Chondrocyte (in vitro differentiated cells): ENCODE measurements around the gene ZC3H18. TPM values are rescaled to one million over a fixed set of nuclear protein-coding genes. Genes with fewer than 3 reads are reported as not detected.
A peak's percentile ranks its signal among the peaks of the same experiment; 100 is the strongest.

Experiments used
- DNase-seq: peaks from one replicate; pipeline ENCODE4 v3.0.0; 2021; ENCODE audit warnings: mixed read lengths, low spot score
- H3K27ac Mint-ChIP-seq: one replicate; pipeline ENCODE4 v1.8.0; 2021; ENCODE audit warnings: mild to moderate bottlenecking, moderate library complexity, mixed read lengths; ENCODE audit not compliant: unreplicated experiment
- H3K27me3 Mint-ChIP-seq: 2 replicates; pipeline ENCODE4 v1.8.0; 2021; ENCODE audit warnings: low read depth, mixed read lengths
- H3K36me3 Mint-ChIP-seq: 2 replicates; pipeline ENCODE4 v1.8.0; 2021; ENCODE audit warnings: low read depth, mixed read lengths
- H3K4me1 Mint-ChIP-seq: 2 replicates; pipeline ENCODE4 v1.8.0; 2021; ENCODE audit warnings: low read depth, mild to moderate bottlenecking, mixed read lengths
- H3K4me3 Mint-ChIP-seq: one replicate; pipeline ENCODE4 v1.8.0; 2021; ENCODE audit warnings: mild to moderate bottlenecking, moderate library complexity, mixed read lengths; ENCODE audit not compliant: unreplicated experiment
- H3K9me3 Mint-ChIP-seq: 2 replicates; pipeline ENCODE4 v1.8.0; 2021; ENCODE audit warnings: low read depth, mixed read lengths
- total RNA-seq: library from RNA; stranded (reverse); gene quantifications from 3 replicates; pipeline ENCODE4 v1.2.1, GENCODE V29; 2021
- TF ChIP-seq, protein P1 (sequence below): fragments of 200-600 bp; sonication (generic); IDR thresholded peaks from 2 replicates; pipeline ENCODE4 v1.5.0; 2021; ENCODE audit warnings: antibody characterized with exemption, mild to moderate bottlenecking, moderate library complexity

Gene ZC3H18
- total RNA-seq, 1 donor from 2014 or later: 36.7 TPM

DNA sequence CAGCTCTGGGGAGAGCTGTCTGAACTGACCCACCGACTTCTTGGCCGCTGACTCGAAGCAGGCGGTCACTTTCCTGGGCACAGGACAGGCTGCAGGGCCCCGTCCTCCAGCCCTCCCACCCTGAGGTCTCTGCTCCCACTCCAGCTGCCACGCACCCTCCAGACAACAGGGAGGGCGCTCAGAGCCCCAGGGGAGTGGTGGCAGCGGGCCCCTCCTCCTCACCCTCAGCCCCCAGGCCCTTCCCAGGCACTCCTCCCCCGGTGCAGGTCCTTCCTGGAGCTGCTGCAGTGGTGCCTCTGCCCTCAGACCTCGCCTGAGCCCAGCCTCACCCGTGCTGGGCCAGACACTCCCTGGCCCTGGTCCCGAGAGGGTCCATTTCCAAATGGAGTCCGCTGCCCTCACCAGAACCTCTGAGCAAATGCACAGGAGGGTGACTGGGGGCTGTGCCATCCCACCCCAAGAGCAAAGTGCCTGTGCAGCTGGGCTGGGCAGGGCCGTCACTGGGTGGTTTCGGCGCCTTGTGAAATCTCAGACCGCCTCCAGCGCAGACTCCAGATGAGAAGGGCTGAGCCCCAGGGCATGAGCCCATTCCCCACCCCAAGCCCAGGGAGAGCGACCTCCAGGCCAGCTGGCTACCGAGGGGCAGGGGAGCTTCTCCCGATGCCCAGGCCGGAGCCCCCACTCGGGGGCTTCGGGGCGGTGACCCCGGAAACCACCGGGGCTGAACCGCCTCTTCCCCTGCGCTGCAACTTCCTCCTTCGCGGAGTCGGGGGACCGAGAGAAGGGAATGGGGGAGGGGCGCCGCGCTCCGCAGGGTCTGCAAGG, 79.9 kb downstream of the ZC3H18 start:
- TF ChIP-seq, protein P1, sequence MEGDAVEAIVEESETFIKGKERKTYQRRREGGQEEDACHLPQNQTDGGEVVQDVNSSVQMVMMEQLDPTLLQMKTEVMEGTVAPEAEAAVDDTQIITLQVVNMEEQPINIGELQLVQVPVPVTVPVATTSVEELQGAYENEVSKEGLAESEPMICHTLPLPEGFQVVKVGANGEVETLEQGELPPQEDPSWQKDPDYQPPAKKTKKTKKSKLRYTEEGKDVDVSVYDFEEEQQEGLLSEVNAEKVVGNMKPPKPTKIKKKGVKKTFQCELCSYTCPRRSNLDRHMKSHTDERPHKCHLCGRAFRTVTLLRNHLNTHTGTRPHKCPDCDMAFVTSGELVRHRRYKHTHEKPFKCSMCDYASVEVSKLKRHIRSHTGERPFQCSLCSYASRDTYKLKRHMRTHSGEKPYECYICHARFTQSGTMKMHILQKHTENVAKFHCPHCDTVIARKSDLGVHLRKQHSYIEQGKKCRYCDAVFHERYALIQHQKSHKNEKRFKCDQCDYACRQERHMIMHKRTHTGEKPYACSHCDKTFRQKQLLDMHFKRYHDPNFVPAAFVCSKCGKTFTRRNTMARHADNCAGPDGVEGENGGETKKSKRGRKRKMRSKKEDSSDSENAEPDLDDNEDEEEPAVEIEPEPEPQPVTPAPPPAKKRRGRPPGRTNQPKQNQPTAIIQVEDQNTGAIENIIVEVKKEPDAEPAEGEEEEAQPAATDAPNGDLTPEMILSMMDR: no peak
- no peaks in the 10 kb centered on the region for H3K9me3 Mint-ChIP-seq
- peaks cover 15% of the 10 kb centered on the region for H3K4me1 Mint-ChIP-seq
- H3K36me3 Mint-ChIP-seq: peaks cover 6% of the 10 kb centered on the region
- H3K27me3 Mint-ChIP-seq: no peaks in the 10 kb centered on the region
- H3K27ac Mint-ChIP-seq: peak overlapping the region; percentile 49
- H3K4me3 Mint-ChIP-seq: peak overlapping the region; percentile 66
- DNase-seq: peak; percentile 70

DNA sequence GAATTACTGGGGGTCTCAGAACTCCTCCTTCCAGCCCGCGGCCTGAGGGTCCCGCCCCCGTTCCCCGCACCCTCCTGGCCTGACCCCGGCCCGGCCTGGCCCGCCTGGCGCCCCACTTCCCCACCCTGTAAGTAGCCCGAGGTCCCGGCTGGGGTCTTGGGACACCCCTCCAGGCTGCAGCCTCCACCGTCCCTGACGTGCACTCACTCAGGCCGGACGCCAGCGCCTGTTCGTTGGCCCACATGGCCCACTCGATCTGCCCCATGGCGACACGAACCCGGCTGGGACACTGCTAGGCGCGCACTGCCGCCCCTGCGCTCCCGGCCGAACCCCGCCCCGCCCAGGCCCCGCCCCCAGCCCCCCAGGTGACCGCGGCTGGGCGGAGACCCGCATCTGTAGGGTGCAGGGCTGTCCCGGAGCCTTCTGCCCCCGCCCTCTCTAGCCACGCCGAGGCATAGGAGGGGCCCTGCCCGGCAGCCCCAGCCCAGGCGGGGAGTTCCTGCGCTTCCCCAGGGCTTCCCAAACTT, 80.6 kb downstream of the ZC3H18 start, which contains the start of gene CYBA:
CYBA (minus strand) TSS at position 305 of the 527 bp plus-strand sequence; CDS start at position 265, 40 bp downstream.
- Mint-ChIP-seq H3K36me3 (peaks cover 6% of the 10 kb centered on the region), H3K9me3 (no peaks in the 10 kb centered on the region), H3K27me3 (no peaks in the 10 kb centered on the region), H3K4me3 (peak within 1 kb of the TSS; percentile 66), H3K27ac (peak within 1 kb of the TSS; percentile 49), H3K4me1 (peaks cover 15% of the 10 kb centered on the region)
- peak; percentile 94 for DNase-seq
- TF ChIP-seq, protein P1: no peak

DNA sequence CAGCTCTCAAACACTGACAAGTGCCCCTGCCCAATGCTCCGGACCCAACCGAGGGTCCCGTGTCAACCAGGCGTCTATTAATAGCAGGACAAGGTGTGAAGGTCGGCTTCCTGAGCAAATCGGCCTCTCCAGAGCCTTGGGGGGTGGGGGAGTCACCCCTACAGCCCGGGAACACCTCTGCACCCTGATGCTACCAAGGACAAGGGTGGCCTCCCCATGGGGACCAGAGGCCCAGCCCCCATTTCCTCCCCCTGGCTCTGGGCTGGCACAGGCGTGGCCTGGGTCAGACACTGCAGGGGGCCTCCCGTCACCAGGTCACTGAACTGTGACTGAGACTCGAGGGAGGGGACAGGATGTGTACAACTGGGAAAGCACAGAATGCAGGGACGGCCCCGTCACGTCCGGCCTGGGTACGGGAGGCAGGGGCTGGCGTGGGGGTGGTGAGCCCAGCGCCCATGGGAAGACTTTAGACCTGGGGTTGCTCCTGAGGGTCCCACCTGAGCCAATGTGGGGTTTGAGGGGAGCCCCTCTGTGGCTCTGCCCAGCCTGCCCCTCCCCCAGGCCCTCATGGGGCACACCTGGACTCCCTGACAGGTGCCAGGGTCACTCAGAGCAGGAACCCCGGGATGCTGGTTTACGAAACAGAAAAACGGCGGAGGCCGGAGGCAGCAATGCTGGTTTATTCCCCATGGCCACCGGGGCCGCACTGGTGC, 81.2 kb downstream of the ZC3H18 start:
- DNase-seq: no peak
- TF ChIP-seq, protein P1: no peak
- Mint-ChIP-seq H3K9me3 (no peaks in the 10 kb centered on the region), H3K4me3 (peak overlapping the region; percentile 66), H3K4me1 (peaks cover 15% of the 10 kb centered on the region), H3K27ac (peak overlapping the region; percentile 41), H3K36me3 (peaks cover 6% of the 10 kb centered on the region), H3K27me3 (no peaks in the 10 kb centered on the region)

DNA sequence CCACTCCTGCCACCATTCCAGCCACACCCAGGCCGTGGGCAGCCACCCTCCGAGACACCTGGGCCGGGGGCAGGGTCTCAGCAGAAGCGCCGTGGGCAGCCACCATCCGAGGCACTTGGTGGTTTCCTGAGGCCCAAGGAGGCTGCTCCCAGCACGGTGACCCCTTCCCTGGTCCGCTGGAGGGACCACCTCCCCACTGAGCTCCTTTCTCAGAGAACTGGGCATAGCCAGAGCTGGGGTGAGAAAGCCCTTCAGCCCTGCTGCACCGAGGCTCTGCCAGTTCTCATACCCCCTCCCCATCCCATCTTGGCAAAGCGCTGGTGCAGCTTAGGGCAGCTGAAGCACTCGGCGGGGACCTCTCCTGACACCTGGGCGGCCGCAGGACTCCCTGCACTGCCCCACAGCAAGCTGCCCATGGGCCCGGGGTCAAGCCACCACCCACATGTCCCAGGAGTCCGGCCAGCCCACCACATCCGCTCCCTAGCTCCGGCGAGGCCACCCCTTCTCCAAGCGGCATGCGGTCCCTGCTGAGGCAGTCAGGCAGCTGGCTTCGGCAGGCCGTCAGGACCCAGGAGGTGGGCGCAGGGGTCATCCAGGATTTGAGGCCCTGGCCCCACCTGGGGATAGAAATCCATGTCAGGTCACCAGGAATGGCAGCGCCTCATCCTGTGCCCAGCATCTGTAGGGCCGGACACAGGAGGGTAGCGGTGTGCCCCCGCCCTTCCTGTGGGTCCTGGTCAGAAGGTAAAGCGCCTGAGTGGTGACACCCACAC, 82.0 kb downstream of the ZC3H18 start:
- TF ChIP-seq, protein P1: no peak
- H3K27me3 Mint-ChIP-seq: no peaks in the 10 kb centered on the region
- peaks cover 15% of the 10 kb centered on the region for H3K4me1 Mint-ChIP-seq
- no peak overlapping the region for H3K27ac Mint-ChIP-seq
- no peak for DNase-seq
- no peaks in the 10 kb centered on the region for H3K9me3 Mint-ChIP-seq
- H3K36me3 Mint-ChIP-seq: peaks cover 6% of the 10 kb centered on the region
- no peak overlapping the region for H3K4me3 Mint-ChIP-seq

DNA sequence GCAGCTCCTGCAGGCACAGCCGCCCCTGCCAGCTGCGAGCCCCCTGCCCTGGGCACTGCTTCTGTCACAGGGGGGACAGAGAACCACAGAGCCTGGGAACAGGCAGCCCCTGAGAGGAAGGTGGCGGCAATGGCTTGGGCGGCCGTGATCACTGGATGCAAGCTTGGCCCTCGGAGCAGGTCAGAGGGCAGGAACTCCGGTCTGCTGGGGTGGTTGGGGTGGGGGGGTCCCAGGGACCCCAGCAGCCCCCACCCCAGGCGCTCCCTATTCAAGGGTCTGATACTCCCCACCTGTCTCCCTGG, 82.5 kb downstream of the ZC3H18 start:
- TF ChIP-seq, protein P1: no peak
- Mint-ChIP-seq H3K36me3 (peaks cover 6% of the 10 kb centered on the region), H3K4me1 (peaks cover 15% of the 10 kb centered on the region), H3K27me3 (no peaks in the 10 kb centered on the region), H3K27ac (no peak overlapping the region), H3K9me3 (no peaks in the 10 kb centered on the region), H3K4me3 (no peak overlapping the region)
- no peak for DNase-seq
